MM.1S (cell line): ENCODE results near the gene HBE1.

Experiments
- EZH2 ChIP-seq: fragments of 300-600 bp; sonication (generic); optimal IDR thresholded peaks from 2 replicates; pipeline ENCODE3; 2017; ENCODE audit warnings: low read depth, mild to moderate bottlenecking, antibody characterized with exemption, low read length, mixed read lengths
- EZH2phosphoT487 ChIP-seq: fragments of 300-600 bp; sonication (generic); IDR thresholded peaks from 2 replicates; pipeline ENCODE4 v1.6.1; 2018; ENCODE audit warnings: antibody characterized with exemption, low read length
- TF ChIP-seq, protein P1 (sequence below): fragments of 300-600 bp; sonication (generic); IDR thresholded peaks from 2 replicates; pipeline ENCODE4 v1.5.1; 2016; ENCODE audit warnings: antibody characterized with exemption, low read length, mixed read lengths

DNA sequence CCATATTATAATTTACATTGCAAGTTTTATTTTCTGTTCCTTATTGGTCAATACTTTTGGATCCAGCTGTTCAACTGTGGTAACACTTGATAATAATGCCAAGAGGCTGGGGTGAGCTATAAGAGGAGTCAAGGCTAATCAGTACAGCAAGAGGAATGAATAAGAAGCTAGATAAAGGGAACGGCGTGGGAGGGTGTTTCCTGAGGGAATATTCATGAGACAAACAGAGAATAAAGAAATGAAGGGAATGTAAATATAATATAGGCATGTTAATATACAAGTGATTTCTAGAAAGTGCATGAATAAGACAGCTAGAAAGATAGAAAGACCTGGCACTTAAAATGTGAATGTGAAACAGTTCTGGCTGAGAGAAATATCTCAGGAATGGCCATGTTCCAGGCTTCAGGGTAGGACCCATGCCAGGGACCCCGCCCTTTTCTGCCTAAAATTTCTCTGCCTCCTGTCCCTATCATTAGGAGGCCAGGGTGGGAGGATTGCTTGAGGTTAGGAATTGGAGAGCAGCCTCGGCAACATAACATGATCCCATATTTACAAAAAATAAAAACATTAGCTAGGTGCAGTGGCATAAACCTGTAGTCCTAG is 28.1 kb upstream of the HBE1 start:
- TF ChIP-seq, protein P1, sequence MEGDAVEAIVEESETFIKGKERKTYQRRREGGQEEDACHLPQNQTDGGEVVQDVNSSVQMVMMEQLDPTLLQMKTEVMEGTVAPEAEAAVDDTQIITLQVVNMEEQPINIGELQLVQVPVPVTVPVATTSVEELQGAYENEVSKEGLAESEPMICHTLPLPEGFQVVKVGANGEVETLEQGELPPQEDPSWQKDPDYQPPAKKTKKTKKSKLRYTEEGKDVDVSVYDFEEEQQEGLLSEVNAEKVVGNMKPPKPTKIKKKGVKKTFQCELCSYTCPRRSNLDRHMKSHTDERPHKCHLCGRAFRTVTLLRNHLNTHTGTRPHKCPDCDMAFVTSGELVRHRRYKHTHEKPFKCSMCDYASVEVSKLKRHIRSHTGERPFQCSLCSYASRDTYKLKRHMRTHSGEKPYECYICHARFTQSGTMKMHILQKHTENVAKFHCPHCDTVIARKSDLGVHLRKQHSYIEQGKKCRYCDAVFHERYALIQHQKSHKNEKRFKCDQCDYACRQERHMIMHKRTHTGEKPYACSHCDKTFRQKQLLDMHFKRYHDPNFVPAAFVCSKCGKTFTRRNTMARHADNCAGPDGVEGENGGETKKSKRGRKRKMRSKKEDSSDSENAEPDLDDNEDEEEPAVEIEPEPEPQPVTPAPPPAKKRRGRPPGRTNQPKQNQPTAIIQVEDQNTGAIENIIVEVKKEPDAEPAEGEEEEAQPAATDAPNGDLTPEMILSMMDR, result no peak
- no peak for TF ChIP-seq EZH2
- no peak for TF ChIP-seq EZH2phosphoT487
